Activated CD8-positive, alpha-beta T cell treated with anti-CD3 and anti-CD28 coated beads for 36 hours (primary cell): ENCODE data around the gene MSRB1. TPM values are rescaled to one million over a fixed set of nuclear protein-coding genes. Genes with fewer than 3 reads are reported as not detected.
"Not testable (repeated sequence)": the region's sequence is repeated elsewhere in the genome, so short reads cannot be mapped to it uniquely, and the experiment has no call there.

ENCODE experiments used
- ATAC-seq: fragments of 200-7000 bp; cut with Tn5 transposase; one replicate; pipeline ENCODE4 v1.10.0; 2021; ENCODE audit warnings: mild to moderate bottlenecking, moderate library complexity
- CTCF ChIA-PET: fragments of 350-600 bp; sonication (Branson Sonifier 250); formaldehyde crosslinking; loops from one replicate; lab custom pipeline; 2021; ENCODE audit warnings: antibody characterized with exemption; lab: Charles Lee
- POLR2A ChIA-PET: fragments of 350-600 bp; sonication (Branson Sonifier 250); formaldehyde crosslinking; loops from one replicate; lab custom pipeline; 2021; ENCODE audit warnings: antibody characterized with exemption; lab: Charles Lee
- DNase-seq: peaks from one replicate; pipeline ENCODE4 v3.0.0-alpha.2; 2020
- H3K27ac Mint-ChIP-seq: one replicate; pipeline ENCODE4 v1.8.0; 2021; ENCODE audit warnings: mild to moderate bottlenecking, mixed read lengths
- H3K27me3 Mint-ChIP-seq: one replicate; pipeline ENCODE4 v1.8.0; 2021; ENCODE audit warnings: mixed read lengths
- H3K36me3 Mint-ChIP-seq: one replicate; pipeline ENCODE4 v1.8.0; 2021; ENCODE audit warnings: low read depth, mixed read lengths
- H3K4me1 Mint-ChIP-seq: one replicate; pipeline ENCODE4 v1.8.0; 2021; ENCODE audit warnings: low read depth, mixed read lengths
- H3K4me3 Mint-ChIP-seq: one replicate; pipeline ENCODE4 v1.8.0; 2021; ENCODE audit warnings: mild to moderate bottlenecking, moderate library complexity, mixed read lengths
- H3K9me3 Mint-ChIP-seq: one replicate; pipeline ENCODE4 v1.8.0; 2021; ENCODE audit warnings: mixed read lengths
- intact Hi-C: fragments of 100-400 bp; cut with micrococcal nuclease; formaldehyde crosslinking; loops from one replicate; pipeline ENCODE4 v1.10.0; 2022
- total RNA-seq, 2 experiments: library from RNA; stranded (reverse); gene quantifications; one replicate each; pipeline ENCODE4 v1.2.3, GENCODE V29; 2021
- TF ChIP-seq, protein P1 (sequence below): fragments of 200-600 bp; IDR thresholded peaks from one replicate; pipeline ENCODE4 v1.8.0; 2022; ENCODE audit warnings: antibody characterized with exemption, mild to moderate bottlenecking

Gene MSRB1
- total RNA-seq, 2 experiments from 2014 or later: 15.5 to 18.1 TPM

DNA sequence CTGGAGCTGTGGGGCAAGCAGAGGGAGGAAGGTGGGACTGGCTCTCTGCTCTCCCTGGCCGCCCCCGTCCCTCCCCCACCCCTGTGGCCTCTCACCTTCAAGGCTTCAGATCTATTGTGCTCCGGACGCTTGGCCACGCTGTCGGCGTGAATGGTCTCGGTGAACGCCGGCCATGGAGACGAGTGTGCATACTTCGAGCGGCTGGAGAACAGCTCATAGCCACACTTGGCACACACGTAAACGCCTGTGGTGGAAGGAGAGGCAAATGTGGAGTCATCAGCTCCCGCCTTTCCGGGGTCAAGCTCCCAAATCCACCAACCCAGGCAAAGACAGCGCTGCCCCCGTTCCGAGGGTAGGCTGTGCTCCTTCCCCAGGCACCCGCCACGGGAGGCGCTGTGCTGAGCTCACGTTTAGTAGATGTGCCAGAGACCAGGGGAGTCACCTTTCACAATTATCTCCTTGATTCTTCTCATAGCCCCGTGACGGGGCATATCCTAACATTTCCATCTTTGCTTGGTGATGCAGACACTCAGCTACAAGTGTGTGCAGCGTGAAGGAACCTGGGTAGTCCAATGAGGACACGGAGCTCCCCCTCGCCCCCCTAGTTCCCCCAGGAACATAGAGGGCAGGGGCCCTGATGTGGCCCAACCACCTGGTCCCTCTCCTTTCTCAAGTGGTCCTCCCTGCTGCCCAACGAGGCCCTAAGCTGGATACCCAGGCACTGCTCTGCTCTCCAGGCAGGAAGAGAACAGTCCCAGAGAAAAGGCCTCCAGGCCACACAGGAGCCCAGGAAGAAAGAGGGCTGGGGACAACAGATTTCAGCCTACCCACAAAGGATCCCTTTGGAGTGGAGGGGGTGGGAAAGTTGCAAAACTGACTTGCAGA lies 1.6 kb downstream of the MSRB1 start:
- no peak for ATAC-seq
- H3K9me3 Mint-ChIP-seq: no peaks in the 10 kb centered on the region
- H3K27me3 Mint-ChIP-seq: no peaks in the 10 kb centered on the region
- H3K4me3 Mint-ChIP-seq: peak overlapping the region; percentile 82
- no peak overlapping the region for H3K27ac Mint-ChIP-seq
- intact Hi-C loops: no loop called here
- no peak for DNase-seq
- TF ChIP-seq, protein P1, sequence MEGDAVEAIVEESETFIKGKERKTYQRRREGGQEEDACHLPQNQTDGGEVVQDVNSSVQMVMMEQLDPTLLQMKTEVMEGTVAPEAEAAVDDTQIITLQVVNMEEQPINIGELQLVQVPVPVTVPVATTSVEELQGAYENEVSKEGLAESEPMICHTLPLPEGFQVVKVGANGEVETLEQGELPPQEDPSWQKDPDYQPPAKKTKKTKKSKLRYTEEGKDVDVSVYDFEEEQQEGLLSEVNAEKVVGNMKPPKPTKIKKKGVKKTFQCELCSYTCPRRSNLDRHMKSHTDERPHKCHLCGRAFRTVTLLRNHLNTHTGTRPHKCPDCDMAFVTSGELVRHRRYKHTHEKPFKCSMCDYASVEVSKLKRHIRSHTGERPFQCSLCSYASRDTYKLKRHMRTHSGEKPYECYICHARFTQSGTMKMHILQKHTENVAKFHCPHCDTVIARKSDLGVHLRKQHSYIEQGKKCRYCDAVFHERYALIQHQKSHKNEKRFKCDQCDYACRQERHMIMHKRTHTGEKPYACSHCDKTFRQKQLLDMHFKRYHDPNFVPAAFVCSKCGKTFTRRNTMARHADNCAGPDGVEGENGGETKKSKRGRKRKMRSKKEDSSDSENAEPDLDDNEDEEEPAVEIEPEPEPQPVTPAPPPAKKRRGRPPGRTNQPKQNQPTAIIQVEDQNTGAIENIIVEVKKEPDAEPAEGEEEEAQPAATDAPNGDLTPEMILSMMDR: no peak
- peaks cover 23% of the 10 kb centered on the region for H3K4me1 Mint-ChIP-seq
- peaks cover 4% of the 10 kb centered on the region for H3K36me3 Mint-ChIP-seq
- ChIA-PET CTCF (interaction anchor here (1.0 to 2.5 kb wide), 3 partner anchors 10 to 79 kb away, joined by 3 to 14 read pairs (median 9); no protein-coding TSS in a partner anchor), POLR2A (interaction anchor here (0.9 to 9.2 kb wide), 2 partner anchors 22 to 40 kb away, joined by 3 to 113 read pairs; partner anchors contain the start of genes NDUFB10, NOXO1, RNF151 and RPS2)

DNA sequence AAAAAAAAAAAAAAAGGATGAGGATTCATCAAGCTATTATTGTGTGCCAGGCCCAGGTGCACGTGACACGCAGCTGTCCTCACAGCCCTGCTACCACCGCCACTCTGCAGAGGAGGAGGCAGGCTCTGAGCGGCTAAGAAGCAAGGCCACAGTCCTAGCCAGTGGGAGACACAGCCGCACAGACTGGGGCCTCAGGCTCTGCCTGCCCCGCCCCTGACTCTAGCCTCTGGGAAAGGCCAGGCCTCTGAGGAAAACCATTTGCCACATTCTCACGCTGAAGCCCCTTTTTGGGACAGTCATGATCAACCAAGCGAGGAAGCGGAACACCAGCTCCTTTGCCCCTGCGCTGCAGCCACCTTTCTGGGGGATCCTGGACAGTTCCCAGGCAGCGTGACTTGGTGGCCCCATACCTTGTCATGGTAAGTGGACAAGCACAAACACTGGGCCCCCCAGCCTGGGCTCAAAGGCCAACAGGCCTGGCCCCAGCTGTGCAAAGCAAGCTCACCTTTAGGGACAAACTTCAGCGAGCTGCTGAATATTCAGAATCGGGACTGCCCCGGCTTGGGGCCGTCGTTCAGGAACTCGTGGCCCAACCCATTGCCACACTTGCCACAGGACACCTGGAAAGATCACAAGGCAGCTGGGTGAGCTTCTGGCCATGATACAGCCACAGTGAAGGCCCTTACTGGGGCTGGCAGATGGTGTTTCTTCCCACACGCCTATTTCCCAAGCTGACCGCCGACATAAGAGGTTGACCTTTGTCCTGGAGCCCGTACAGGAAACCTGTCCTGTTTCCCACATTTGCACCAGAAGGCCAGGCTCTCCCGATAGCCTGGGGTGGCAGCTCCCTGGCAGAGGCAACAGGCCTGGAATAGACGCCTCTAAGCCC lies 2.5 kb downstream of the MSRB1 start:
- intact Hi-C loops: no loop called here
- H3K27ac Mint-ChIP-seq: no peak overlapping the region
- CTCF ChIA-PET: interaction anchor here (1.0 to 2.5 kb wide), 3 partner anchors 10 to 78 kb away, joined by 3 to 14 read pairs (median 9); no protein-coding TSS in a partner anchor
- POLR2A ChIA-PET: interaction anchor here (0.9 to 9.2 kb wide), 2 partner anchors 23 to 41 kb away, joined by 3 to 113 read pairs; partner anchors contain the start of genes NDUFB10, NOXO1, RNF151 and RPS2
- peaks cover 23% of the 10 kb centered on the region for H3K4me1 Mint-ChIP-seq
- H3K4me3 Mint-ChIP-seq: no peak overlapping the region
- H3K36me3 Mint-ChIP-seq: peaks cover 4% of the 10 kb centered on the region
- H3K9me3 Mint-ChIP-seq: no peaks in the 10 kb centered on the region
- TF ChIP-seq, protein P1: no peak
- ATAC-seq: no peak
- H3K27me3 Mint-ChIP-seq: no peaks in the 10 kb centered on the region
- no peak for DNase-seq

DNA sequence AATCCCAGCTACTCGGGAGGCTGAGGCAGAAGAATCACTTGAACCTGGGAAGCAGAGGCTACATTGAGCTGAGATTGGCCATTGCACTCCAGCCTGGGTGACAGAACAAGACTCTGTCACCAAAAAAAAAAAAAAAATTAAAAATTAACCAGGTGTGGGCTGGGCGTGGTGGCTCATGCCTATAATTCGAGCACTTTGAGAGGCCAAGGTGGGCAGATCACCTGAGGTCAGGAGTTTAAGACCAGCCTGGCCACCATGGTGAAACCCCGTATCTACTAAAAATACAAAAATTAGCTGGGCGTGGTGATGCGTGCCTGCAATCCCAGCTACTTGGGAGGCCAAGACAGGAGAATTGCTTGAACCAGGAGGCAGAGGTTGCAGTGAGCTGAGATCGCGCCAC lies 3.2 kb downstream of the MSRB1 start:
- POLR2A ChIA-PET: interaction anchor here (9.2 kb wide), 1 partner anchor 23 kb away, joined by 113 read pairs; the partner anchor contains the start of genes NDUFB10, RNF151 and RPS2

DNA sequence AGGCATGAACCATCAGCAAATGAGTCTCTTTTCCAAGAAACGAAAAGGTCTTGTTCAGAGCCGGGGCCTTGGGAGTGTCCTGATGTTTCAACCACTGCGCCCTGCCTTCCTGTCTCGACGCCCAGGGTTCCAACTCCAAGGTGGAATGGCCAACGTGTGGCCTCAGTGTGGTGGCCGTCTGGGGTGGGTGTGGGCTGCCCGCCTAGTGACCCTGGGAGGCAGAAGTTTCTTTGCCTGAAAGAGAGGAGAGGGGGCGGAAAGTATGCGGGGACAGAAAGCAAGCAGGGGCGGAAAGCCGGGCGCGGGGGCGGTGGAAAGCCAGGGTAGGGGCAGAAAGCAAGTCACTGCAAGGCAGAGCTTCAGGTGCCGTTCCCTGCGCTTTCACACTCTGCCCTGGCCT lies 4.1 kb downstream of the MSRB1 start:
- TF ChIP-seq, protein P1: no peak
- ChIA-PET CTCF (interaction anchor here (2.3 kb wide), 1 partner anchor 12 kb away, joined by 9 read pairs; no protein-coding TSS in a partner anchor), POLR2A (interaction anchor here (9.2 kb wide), 1 partner anchor 24 kb away, joined by 113 read pairs; the partner anchor contains the start of genes NDUFB10, RNF151 and RPS2)
- intact Hi-C loops: no loop called here
- H3K27me3 Mint-ChIP-seq: no peaks in the 10 kb centered on the region
- no peak overlapping the region for H3K27ac Mint-ChIP-seq
- H3K36me3 Mint-ChIP-seq: peaks cover 4% of the 10 kb centered on the region
- ATAC-seq (no peak), DNase-seq (no peak)
- H3K4me1 Mint-ChIP-seq: peaks cover 15% of the 10 kb centered on the region
- H3K9me3 Mint-ChIP-seq: no peaks in the 10 kb centered on the region
- no peak overlapping the region for H3K4me3 Mint-ChIP-seq

More for the DNA sequence above, 3.2 kb downstream of the MSRB1 start:
- H3K9me3 Mint-ChIP-seq, H3K4me3 Mint-ChIP-seq, DNase-seq, ATAC-seq, H3K36me3 Mint-ChIP-seq, H3K27me3 Mint-ChIP-seq, H3K27ac Mint-ChIP-seq, intact Hi-C loops: not testable (repeated sequence)
- CTCF ChIA-PET: interaction anchor here (2.3 to 2.5 kb wide), 2 partner anchors 11 kb away, joined by 9 to 14 read pairs; no protein-coding TSS in a partner anchor
- H3K4me1 Mint-ChIP-seq: peaks cover 23% of the 10 kb centered on the region

DNA sequence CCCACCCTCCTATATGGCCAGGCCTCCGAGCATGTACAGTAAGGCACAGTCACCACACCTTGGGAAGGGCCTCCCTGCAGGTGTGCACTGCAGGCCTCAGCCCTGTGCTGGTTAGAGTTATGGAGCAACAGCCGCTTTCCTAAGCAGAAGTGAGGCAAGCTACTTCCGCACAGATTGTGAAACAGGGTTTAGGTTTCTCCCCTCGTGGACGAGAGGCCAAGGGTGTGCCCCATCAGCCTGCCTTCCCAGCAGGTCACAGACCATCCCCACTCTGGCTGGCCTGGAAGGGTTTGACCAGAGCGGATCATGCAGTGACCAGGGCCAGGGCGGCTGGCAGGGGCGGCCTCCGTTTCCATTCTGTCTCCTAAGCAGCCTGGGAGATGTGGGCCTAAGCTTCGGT lies 4.7 kb downstream of the MSRB1 start:
- intact Hi-C loops: no loop called here
- ChIA-PET CTCF (no interaction called here), POLR2A (no interaction called here)
- Mint-ChIP-seq H3K4me1 (peaks cover 9% of the 10 kb centered on the region), H3K9me3 (no peaks in the 10 kb centered on the region), H3K36me3 (peaks cover 4% of the 10 kb centered on the region), H3K27ac (no peak overlapping the region), H3K4me3 (no peak overlapping the region), H3K27me3 (no peaks in the 10 kb centered on the region)
- ATAC-seq (no peak), DNase-seq (no peak)
- TF ChIP-seq, protein P1: no peak
